Medulla oblongata (tissue), 1 donor: ENCODE measurements around the gene TECTA.

Experiments used
- DNase-seq: peaks from one replicate; pipeline ENCODE4 v3.0.0-alpha.2; 2015; ENCODE audit errors: extremely low spot score

The TECTA gene, protein sequence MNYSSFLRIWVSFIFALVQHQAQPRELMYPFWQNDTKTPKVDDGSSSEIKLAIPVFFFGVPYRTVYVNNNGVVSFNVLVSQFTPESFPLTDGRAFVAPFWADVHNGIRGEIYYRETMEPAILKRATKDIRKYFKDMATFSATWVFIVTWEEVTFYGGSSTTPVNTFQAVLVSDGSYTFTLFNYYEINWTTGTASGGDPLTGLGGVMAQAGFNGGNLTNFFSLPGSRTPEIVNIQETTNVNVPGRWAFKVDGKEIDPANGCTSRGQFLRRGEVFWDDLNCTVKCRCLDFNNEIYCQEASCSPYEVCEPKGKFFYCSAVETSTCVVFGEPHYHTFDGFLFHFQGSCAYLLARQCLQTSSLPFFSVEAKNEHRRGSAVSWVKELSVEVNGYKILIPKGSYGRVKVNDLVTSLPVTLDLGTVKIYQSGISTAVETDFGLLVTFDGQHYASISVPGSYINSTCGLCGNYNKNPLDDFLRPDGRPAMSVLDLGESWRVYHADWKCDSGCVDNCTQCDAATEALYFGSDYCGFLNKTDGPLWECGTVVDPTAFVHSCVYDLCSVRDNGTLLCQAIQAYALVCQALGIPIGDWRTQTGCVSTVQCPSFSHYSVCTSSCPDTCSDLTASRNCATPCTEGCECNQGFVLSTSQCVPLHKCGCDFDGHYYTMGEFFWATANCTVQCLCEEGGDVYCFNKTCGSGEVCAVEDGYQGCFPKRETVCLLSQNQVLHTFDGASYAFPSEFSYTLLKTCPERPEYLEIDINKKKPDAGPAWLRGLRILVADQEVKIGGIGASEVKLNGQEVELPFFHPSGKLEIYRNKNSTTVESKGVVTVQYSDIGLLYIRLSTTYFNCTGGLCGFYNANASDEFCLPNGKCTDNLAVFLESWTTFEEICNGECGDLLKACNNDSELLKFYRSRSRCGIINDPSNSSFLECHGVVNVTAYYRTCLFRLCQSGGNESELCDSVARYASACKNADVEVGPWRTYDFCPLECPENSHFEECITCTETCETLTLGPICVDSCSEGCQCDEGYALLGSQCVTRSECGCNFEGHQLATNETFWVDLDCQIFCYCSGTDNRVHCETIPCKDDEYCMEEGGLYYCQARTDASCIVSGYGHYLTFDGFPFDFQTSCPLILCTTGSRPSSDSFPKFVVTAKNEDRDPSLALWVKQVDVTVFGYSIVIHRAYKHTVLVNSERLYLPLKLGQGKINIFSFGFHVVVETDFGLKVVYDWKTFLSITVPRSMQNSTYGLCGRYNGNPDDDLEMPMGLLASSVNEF (N-terminal part only)

DNA sequence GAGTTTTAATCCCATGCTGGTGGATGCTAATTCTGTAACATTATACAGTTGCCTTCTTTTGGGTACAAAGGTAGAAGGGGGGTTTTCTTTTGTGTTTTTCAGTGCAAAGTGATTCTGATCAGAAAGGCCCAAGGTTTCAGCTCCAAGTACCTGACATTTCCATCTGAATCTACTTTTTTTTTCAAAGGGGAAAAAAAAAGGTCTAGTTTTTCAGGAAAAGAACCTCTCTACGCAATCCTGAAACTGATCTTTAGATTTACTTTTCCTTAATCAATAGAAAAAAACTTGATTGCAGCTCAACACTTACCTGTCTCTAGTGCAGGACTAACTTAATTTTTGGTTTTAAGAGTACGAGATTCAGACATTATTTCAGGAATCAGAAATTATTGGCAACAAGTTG, at the start of gene TECTA:
Gene TECTA (plus strand): TSS at position 301 of the 400 bp plus-strand sequence. CDS start 1,423 bp downstream, outside the sequence.
- DNase-seq, result no peak

DNA sequence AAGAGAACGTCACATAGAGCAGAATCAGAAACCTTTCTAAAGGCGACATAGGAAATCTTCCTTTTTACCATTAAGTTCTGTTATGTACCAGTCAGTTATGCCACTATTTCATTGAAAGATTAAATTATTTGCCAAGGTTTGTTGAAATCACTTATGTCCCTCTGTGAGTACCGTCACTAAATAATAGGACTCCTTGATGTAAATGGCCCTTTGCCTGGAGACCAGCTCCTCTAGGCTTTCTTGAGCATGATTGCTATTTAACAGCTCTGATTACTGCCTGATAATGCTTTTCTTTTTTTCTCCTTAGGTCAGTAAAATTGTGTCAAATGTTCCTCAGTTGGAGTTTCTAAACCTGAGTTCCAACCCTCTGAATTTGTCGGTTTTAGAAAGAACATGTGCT, 47.8 kb upstream of the TECTA start:
- no peak for DNase-seq

DNA sequence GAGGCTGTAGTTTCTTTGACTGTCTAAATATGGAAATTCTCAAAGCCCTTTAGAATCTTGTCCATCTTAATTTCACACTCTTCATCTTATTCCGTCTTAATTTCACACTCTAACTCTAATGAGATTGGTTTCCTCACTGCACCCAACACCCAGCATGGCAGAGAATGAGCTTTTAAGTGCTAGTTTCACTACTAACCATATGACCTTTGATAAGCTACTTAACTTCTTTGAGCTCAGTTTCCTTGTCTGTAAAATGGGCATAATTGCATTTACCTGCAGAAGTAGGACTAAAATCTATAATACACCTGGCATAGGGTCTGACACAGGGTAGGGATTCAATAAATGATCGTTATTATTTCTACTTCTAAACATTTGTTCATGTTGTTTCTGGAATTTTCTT, 46.8 kb upstream of the TECTA start:
- DNase-seq, result no peak

DNA sequence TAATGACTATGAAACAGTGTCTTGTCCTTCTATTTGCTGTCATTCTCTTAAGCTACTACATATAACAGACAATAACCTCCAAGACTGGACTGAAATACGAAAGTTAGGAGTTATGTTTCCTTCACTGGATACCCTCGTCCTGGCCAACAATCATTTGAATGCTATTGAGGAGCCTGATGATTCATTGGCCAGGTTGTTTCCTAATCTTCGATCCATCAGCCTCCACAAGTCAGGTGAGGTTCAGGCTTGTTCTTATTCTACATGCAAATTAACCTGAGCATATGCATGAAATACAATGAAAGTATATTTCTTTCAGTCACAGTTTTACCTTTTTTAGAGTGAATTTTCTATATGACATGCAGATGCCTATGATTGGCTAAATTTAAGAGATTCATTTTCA, 46.0 kb upstream of the TECTA start:
- DNase-seq, result no peak

DNA sequence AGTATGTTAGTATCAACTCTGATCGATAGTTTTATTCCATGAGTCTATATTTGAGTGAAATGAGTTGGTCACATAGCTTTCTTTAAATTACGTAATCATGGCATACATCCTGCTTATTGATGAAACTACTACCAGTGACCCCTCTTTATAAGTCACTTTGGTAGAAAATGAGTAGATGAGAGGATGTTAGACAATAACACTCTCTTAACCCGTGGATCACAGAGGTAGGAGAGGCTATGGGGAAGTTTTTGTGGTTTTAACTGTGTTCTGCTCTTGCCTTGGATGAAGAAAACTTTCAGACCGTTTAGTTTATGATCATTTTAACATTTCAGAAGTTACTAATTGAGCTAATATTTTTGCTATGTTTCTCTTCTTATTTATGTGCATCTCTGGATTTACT, 43.1 kb upstream of the TECTA start:
- no peak for DNase-seq

DNA sequence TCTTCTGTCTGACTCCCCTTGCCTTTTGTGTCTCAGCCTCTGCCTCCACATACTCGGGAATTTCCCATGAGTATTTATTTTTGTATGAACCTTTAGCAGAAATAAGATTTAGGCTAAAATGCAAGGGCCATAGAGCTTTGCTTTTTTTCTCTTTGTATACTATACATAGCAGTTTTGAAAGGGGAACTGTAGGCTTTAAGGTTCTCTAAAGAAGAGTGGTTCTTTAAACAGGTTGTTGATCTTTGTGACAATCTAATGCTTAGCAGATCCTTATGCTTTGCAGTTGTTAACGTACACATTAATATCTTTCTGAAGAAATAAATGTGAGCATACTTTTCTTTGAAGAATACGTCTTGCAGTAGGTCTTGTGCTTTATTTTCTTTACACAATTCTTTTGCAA, 42.1 kb upstream of the TECTA start:
- DNase-seq, result no peak

DNA sequence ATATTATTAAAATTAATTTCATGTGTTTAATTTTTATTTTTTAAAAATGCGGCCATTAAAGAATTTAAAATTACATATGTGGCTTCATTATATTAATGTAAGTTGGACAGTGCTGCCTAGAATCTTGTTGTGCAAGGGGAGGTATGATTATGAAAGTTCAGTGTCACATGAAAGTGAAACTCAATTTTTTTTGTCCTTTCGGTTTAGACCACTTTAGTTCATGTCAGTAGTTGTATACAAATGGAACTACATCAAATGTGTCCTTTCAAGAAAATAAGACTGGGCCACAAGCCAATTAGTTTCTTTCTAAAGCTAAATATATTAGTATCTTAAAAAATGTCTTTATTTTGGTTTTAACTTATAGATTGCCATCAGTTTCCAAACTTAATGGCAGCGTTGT, 41.4 kb upstream of the TECTA start:
- DNase-seq, result no peak

DNA sequence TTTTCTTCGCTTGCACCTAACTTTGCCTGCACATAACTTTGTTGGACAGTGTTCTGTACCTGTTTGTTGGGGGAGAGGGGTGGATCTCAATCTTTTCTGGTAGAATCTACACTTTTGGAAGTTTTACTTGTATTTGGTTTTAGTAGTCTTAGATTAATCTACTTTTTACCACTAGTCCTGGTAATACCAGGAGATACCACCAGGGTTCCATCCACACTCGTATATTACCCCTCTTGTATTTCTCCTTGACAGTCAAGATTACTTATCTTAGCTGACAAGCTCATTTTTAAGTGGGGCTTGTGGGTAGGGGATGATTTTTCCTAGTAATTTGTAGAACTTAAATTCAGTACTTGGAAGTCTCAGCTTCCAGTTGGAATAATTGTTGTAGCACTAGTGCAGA, 37.3 kb upstream of the TECTA start:
- no peak for DNase-seq

DNA sequence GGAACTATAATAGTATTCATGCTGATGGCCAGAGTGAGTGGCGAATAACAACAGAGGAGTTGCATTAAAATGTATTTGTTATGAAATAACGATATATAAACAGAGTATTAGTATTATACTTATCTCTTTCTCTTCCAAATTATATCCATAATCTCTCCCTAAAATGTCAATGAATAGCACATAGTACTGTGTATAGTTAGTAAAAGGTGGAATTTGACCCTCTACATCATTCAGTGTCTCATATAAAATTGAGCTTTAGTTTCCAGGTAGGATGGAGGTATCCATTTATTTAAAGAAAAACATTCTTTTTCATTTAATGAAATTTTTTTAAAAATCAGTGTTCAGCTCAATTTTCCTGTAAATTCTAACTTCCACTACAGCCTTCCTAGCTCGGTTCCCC, 34.4 kb upstream of the TECTA start:
- no peak for DNase-seq

DNA sequence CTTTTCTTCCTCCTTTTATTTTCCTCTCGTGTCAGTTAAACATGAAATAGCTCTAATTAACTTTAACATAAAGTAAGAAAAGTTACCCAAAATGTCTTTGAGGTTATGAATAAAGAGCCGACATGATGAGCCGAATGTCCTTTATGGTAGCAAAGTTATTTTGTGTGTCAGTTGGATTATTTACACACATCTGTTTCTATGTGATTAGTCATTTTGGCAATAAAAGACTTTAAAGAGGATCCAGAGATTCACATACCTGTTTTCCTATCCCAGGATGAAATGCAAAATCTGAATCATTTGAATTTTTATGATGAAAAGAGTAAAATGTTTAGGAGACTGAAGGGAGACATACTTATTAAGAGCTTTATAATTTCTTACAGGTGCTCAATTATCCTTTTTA, 34.0 kb upstream of the TECTA start:
- DNase-seq, result no peak

DNA sequence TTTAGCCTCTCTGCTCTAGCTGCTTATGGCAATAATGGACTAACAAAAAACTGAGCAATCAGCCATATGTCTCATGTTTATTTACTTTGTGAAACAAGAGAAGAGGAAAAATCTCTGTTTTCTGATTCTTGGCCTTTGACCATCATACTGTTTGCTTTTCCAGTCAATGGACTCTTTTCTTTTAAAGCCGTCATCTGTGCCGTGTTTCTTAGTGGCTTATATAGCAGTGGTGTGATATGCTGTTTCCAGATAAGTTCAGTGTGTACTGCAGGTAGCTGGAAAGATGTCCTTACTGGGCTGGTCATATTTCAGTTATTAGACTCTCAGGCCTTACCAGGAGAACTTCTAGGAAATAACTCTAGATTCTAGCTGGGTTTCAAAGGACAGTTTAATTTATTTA, 33.6 kb upstream of the TECTA start:
- peak; percentile 22 for DNase-seq

DNA sequence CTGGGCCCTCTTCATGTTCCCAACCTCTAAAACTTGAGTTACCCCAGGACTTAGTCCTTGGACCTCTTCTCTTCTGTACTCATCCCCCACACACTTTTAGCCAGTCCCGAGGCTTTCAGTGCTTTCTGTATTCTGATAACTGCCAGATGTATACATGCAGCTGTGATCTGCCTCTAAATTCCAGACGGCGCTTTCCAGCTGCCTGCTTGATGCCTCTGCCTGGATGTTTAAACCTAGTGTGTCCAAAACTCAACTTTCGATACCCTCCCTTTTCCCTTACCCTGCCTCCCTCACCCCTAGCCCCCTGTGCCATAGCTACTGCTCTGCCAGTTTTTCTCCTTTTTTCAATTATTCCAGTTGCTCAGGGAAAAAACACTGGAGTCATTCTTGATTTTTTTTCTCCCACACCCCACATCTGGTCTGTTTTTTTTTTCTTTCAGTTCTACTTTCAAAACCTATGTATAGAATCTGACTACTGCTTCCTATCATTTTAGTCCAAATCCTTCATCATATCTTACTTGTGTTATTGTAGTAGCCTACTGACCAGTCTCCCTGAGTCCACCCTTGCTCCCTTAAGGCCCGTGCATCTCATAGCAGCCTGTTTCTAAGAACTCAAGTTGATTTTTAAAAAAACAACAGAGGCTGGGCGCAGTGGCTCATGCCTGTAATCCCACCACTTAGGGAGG, 32.9 kb upstream of the TECTA start:
- DNase-seq, result peak; percentile 12

DNA sequence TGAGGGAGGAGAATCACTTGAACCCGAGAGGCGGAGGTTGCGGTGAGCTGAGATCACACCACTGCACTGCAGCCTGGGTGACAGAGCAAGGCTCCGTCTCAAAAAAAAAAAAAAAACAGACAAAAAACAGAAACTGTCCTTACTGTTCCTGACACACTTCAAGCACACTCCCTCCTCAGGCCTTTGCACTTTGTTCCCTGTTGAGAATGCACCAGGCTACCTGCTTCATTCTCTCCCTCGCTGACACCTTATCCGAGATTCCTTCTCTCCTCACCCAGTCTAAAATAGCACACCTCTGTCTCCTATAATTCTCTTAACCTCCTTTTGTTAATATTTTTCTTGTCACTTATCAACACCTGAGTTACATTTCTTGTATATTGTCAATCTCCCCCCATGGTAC, 32.3 kb upstream of the TECTA start:
- no peak for DNase-seq

DNA sequence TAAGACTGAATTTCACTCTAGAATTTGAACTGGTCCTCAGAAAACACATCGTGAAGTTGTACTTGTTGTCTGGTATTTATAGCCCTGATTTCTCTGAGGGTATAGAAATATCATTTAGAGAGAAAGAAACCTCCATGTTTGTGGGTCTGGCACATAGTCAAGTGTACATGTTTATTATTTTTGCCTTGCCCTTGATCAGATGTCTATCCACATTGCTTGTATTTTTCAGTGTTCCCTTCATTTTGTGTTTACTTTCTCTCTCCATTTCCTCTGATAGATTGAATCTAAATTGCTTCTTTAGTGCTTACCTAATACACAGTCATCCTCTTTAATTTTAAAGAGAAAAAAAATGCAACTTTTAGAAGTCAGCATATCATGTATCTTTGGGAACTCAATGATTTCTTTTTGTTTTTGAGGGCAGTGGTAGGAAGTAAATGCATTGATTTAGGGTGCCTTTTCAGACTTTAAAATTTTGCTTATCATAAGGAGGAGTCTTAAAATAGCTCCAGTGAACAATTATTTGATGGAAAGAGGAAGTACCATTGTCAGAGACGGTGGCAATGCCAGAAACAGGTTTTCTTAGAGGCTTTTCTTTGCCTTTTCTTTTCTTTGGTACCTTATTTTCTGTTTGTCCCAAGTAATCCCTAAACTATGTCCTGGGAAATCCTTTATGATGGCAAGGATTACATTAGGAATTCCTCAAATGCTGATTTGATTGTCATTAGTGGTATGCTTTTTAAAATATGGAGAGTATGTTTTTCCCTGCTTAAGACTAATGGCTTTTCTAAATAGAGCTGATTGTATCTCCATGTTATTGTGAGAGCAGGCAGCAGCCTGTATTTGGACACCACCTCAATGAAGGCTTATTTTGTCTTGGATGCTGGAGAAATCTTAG, 29.8 kb upstream of the TECTA start:
- DNase-seq, result no peak

DNA sequence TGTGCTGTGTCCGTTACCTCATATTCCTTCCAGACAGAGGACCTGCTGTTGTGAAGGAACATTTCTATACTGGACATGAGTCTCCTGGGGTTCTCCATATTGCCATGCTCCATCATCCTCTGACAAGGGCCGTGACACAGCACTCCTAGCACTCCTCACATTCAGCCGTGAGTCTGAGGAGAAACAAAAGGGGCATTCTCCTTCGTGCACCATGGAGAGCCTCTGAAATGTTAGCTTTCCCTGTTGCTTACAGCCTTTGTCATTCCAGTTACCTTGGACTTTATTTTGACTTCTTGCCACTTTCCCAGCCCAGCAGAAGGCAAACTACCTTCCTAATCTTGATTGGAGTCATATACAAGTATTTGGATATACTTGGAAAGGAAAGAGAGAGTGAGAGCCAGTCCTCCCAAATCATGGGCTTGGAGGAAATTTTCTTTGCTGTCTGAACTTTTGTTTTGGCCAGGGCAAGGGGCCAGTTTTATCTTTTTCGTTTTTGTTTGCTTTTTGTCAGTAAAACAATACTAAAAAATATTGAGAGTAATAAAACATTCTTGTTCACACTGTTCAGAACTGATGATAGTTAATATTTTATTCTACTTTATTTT, 29.1 kb upstream of the TECTA start:
- DNase-seq, result peak; percentile 78

DNA sequence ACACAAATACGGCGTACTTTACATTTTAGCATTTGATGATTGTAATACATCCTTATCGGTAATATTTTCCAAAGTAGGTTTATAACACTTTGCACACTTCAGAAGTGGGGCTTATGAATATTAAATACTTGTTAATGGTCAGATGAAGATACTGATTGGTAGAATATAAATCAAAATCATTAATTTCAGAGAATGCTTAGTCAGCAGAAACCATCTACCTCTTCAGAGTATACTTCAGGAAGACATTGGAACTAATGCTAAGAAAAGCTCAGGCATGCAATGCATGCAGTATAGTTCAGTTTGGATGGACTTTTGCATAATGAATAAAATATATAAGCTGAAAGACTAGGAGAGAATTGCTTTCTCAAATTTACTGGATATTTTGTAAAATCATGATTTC, 19.7 kb upstream of the TECTA start:
- no peak for DNase-seq

DNA sequence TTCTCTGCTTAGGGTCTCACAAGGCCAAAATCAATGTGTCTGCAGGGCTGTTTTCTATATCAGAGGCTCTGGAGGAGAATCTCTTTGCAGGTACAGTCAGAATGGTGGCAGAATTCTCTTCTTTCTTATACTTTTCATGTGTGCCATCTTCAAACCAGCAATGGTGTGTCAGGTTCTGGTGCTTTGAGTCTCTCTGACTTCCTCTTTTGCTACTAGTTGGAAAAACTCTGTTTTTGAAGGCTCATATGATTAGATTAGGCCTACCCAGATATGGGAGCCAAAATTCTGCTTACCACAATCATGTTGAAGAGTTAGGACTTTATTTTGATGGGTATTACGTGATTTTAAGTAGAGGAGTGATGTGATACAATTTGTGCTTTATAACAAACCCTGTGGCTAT, 18.8 kb upstream of the TECTA start:
- DNase-seq, result no peak

DNA sequence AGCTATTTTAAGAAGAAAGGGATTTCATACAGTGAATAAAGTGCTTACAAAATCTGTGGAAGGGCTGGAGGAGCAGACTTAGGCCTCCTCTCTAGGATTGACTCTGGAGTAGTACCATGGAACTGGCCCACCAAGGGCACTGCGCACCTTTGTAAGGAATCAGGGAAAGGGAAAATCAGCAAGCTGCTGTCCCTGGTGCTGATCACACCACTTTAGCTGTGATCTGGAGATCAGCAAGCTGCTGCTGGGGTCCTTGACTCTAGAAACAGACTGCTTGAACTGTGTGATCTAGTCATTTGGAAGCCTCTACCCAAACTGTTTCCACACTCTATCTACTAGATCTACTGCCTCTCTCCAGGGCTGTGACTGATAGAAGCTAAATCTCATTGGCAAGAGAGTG, 18.4 kb upstream of the TECTA start:
- no peak for DNase-seq

DNA sequence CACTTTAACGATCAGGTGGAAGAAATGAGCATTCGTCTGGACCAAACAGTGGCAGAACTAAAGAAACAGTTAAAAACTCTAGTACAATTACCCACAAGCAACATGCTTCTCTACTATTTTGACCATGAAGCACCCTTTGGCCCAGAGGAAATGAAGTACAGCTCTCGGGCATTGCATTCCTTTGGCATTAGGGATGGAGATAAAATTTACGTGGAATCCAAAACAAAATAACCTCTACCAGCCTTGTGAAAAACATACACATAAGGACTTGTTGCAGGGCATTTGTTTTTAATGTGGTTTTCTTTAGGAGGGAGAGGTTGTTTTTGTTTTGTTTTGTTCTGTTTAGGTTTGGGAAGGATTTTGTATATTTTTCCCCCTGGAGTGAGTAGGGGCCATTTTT, 14.2 kb upstream of the TECTA start:
- DNase-seq, result no peak

DNA sequence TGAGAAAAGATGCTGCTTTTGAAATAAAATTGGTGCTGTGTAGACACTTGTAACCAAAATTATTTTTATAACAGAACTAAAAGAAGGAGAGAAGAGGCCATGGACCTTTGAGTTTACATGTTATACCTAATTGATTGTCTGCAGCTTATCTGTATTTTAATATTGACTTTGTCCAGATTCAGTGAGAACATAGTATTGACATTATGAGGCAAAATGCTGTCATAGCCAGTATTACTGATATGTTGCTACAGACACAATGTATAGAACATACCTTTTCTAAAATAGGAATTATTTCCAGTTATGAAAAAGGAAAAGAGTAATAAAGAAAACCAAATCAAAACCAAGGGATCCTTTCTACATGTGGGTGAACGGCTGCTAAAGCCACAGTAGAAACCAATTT, 11.5 kb upstream of the TECTA start:
- DNase-seq, result no peak
